GM18909 (cell line): ENCODE measurements around the gene RGS8.

Experiments
- ATAC-seq: cut with Tn5 transposase; IDR thresholded peaks from one replicate; pipeline ENCODE4 v1.9.1; 2021; ENCODE audit warnings: mild to moderate bottlenecking; ENCODE audit not compliant: unreplicated experiment, poor library complexity

RGS8 gene

GRCh38 chr1:182674346-182675246, 9.8 kb downstream of the RGS8 start:
- ATAC-seq = no peak

- no peak for ATAC-seq
Observed at GRCh38 chr1:182672487-182672836, 11.9 kb downstream of the RGS8 start.

GRCh38 chr1:182671750-182672486, 12.5 kb downstream of the RGS8 start:
- no peak for ATAC-seq

- ATAC-seq = no peak
Observed at GRCh38 chr1:182670032-182670749, 14.2 kb downstream of the RGS8 start.

- no peak for ATAC-seq
Observed at GRCh38 chr1:182669266-182669665, 15.1 kb downstream of the RGS8 start.

GRCh38 chr1:182668521-182669054, 15.8 kb downstream of the RGS8 start:
- ATAC-seq = no peak

- ATAC-seq = no peak
Observed at GRCh38 chr1:182667848-182668505, 16.4 kb downstream of the RGS8 start.

GRCh38 chr1:182666706-182667105, 17.7 kb downstream of the RGS8 start:
- no peak for ATAC-seq

- no peak for ATAC-seq
Observed at GRCh38 chr1:182664296-182664695, 20.1 kb downstream of the RGS8 start.

GRCh38 chr1:182662956-182663355, 21.4 kb downstream of the RGS8 start:
- no peak for ATAC-seq

- ATAC-seq = no peak
Observed at GRCh38 chr1:182662121-182662890, 22.1 kb downstream of the RGS8 start.

- ATAC-seq = no peak
Observed at GRCh38 chr1:182658055-182658454, 26.3 kb downstream of the RGS8 start.

- ATAC-seq = no peak
Observed at GRCh38 chr1:182656842-182657397, 27.5 kb downstream of the RGS8 start.

GRCh38 chr1:182653986-182654385, 30.4 kb downstream of the RGS8 start:
- no peak for ATAC-seq

- no peak for ATAC-seq
Observed at GRCh38 chr1:182652933-182653332, 31.5 kb downstream of the RGS8 start.

- no peak for ATAC-seq
Observed at GRCh38 chr1:182651339-182651724, 33.1 kb downstream of the RGS8 start.

GRCh38 chr1:182650678-182651338, 33.6 kb downstream of the RGS8 start:
- ATAC-seq = no peak

- ATAC-seq = peak; percentile 53
Observed at GRCh38 chr1:182649041-182649440, 35.3 kb downstream of the RGS8 start.

GRCh38 chr1:182646739-182647138, 37.6 kb downstream of the RGS8 start:
- no peak for ATAC-seq
